ENCODE results near the gene SMPD3. TPM values are rescaled to one million over a fixed set of nuclear protein-coding genes. Genes with fewer than 3 reads are reported as not detected.

Gene SMPD3
- total RNA-seq, 1 experiment from 2014 or later: 0.70 TPM

DNA sequence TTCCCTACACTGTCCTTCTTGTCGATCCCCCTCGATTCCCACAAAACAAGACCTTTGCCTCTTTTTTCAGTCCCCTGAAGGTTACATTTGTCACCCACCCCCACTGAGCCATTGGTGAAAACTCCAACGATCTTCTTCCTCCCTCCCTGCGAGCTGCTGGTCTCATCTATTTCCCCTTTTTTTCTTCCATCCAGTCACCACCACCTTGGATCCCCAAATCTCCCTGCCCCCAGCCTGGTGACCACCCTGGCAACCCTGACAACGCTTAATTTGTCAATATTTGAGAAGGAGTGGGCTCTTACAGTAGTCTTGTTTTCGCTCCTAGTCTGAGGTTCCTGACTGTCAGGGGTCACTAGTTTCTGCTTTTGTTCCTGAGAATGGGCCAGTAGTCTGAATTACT is 62.9 kb downstream of the SMPD3 start:
- Histone ChIP-seq H3K9me3 (ENCODE audit: control insufficient read depth, low read depth, low read length) (no peaks in the 10 kb centered on the region), H2AFZ (ENCODE audit: low read length) (no peak overlapping the region), H4K8ac (replicated peaks; ENCODE audit: insufficient read length, low read depth, low read length) (no peak overlapping the region), H3K79me2 (ENCODE audit: insufficient read depth, low read length) (no peaks in the 10 kb centered on the region), H2BK15ac (ENCODE audit: low read depth, low read length) (no peak overlapping the region), H2AK5ac (ENCODE audit: insufficient read length, low read length) (no peak overlapping the region), H2BK120ac (ENCODE audit: low read depth, low read length, poor library complexity, severe bottlenecking) (no peak overlapping the region), H3K79me1 (ENCODE audit: insufficient read depth, low read depth, low read length, poor library complexity, severe bottlenecking) (no peaks in the 10 kb centered on the region), H3K23ac (ENCODE audit: insufficient read length, low read depth, low read length) (no peak overlapping the region), H3K56ac (ENCODE audit: insufficient read length, low read depth, low read length) (no peak overlapping the region), H3K4ac (ENCODE audit: low read depth, low read length) (no peak overlapping the region), H4K91ac (ENCODE audit: insufficient read length, low read depth, low read length) (no peak overlapping the region), H3K18ac (ENCODE audit: insufficient read length, low read depth, low read length) (no peak overlapping the region), H4K5ac (ENCODE audit: insufficient read length, low read depth, low read length) (no peak overlapping the region), H2BK5ac (ENCODE audit: insufficient read length, low read length) (no peak overlapping the region), H3K4me2 (ENCODE audit: insufficient read depth, insufficient read length, low read length) (no peak overlapping the region), H4K20me1 (ENCODE audit: control insufficient read depth, insufficient read depth, insufficient read length) (no peaks in the 10 kb centered on the region), H2BK20ac (ENCODE audit: low read depth, low read length, poor library complexity, severe bottlenecking) (no peak overlapping the region), H2BK12ac (ENCODE audit: insufficient read length, low read depth, low read length) (no peak overlapping the region), H3T11ph (ENCODE audit: low read length) (no peak overlapping the region), H3K4me1 (ENCODE audit: insufficient read depth, low read length) (peaks cover 16% of the 10 kb centered on the region; the same call in 1 of the 2 replicates), H3K27ac (ENCODE audit: insufficient read length, low read depth, low read length) (no peak overlapping the region), H3K9ac (ENCODE audit: extremely low read depth, insufficient read length, low read length) (no peak overlapping the region), H3K27me3 (ENCODE audit: insufficient read depth, low read length) (no peaks in the 10 kb centered on the region), H3K14ac (ENCODE audit: insufficient read depth, low read length) (no peak overlapping the region), H3K23me2 (ENCODE audit: insufficient read length, low read depth, low read length, poor library complexity, severe bottlenecking) (no peaks in the 10 kb centered on the region)
- no peak for DNase-seq
- Mint-ChIP-seq H3K36me3 (ENCODE audit: insufficient read depth in 1 of 3, low read depth in 3 of 3) (no peaks in the 10 kb centered on the region; a peak in 1 of 7 replicates), H3K4me1 (peaks cover 64 to 65% of the 10 kb centered on the region in 2 experiments), H3K27ac (no peak overlapping the region), H3K9me3 (no peaks in the 10 kb centered on the region; a peak in 1 of 5 replicates), H3K27me3 (ENCODE audit: low read depth) (peaks cover 1% of the 10 kb centered on the region; the same call in 1 of the 2 replicates), H3K4me3 (no peak overlapping the region)
- no CpG with 5 or more reads among the region's 6 CpGs for WGBS (ENCODE audit: extremely low coverage, insufficient read length, low lambda C conversion rate)
- TF ChIP-seq, protein P1, sequence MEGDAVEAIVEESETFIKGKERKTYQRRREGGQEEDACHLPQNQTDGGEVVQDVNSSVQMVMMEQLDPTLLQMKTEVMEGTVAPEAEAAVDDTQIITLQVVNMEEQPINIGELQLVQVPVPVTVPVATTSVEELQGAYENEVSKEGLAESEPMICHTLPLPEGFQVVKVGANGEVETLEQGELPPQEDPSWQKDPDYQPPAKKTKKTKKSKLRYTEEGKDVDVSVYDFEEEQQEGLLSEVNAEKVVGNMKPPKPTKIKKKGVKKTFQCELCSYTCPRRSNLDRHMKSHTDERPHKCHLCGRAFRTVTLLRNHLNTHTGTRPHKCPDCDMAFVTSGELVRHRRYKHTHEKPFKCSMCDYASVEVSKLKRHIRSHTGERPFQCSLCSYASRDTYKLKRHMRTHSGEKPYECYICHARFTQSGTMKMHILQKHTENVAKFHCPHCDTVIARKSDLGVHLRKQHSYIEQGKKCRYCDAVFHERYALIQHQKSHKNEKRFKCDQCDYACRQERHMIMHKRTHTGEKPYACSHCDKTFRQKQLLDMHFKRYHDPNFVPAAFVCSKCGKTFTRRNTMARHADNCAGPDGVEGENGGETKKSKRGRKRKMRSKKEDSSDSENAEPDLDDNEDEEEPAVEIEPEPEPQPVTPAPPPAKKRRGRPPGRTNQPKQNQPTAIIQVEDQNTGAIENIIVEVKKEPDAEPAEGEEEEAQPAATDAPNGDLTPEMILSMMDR (conservative IDR thresholded peaks at IDR 0.05): no peak
